Mucosa of stomach (tissue), 1 donor: ENCODE measurements around the gene MC5R.
"Not testable (repeated sequence)": the region's sequence is repeated elsewhere in the genome, so short reads cannot be mapped to it uniquely, and the experiment has no call there.

ENCODE experiments used
- H3K27me3 ChIP-seq: one replicate; pipeline ENCODE4 v1.7.0; 2013; ENCODE audit warnings: mild to moderate bottlenecking, low read length; ENCODE audit not compliant: control insufficient read depth, insufficient read depth
- H3K36me3 ChIP-seq: one replicate; pipeline ENCODE4 v1.7.0; 2013; ENCODE audit warnings: low read length; ENCODE audit not compliant: control insufficient read depth, insufficient read depth
- H3K4me1 ChIP-seq: one replicate; pipeline ENCODE4 v1.7.0; 2013; ENCODE audit warnings: mild to moderate bottlenecking, low read length; ENCODE audit not compliant: control insufficient read depth, insufficient read depth
- H3K4me3 ChIP-seq: one replicate; pipeline ENCODE4 v1.7.0; 2013; ENCODE audit warnings: low read length
- H3K9ac ChIP-seq: one replicate; pipeline ENCODE4 v1.7.0; 2013; ENCODE audit warnings: mild to moderate bottlenecking, low read length, moderate library complexity
- H3K9me3 ChIP-seq: one replicate; pipeline ENCODE4 v1.7.0; 2013; ENCODE audit warnings: mild to moderate bottlenecking, low read length, moderate library complexity; ENCODE audit not compliant: control insufficient read depth
- donor health status: Pancreatic carcinoma.

Gene MC5R

DNA sequence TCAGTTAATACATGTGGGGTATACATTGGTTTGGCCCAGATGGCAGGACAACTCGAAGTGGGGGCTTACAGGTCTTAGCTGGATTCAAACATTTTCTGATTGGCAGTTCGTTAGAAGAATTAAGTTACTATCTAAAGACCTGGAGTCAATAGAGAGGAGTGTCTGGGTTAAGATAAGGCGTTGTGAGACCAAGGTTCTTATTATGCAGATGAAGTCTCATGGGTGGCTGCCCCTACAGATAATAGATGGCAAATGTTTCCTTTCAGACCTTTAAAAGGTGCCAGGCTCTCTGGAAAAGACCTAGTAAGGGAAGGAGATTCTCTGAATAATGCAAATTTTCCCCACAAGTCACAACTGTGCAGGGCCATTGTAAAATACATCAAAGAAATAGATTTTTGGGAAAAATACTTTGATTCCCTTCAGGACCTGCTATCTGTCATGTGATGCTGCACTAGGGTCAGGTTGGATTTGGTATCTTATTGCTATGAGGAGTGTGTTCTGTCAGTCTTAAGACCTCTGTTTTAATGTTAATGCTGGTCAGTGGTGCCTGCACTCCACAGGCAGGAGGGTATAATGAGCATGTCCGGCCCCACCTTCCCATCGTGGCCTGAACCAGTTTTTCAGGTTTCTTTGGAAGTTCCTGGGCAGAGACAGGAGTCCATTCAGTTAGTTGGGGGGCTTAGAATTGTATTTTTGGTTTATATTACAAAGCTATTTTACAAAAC lies 14.3 kb upstream of the MC5R start:
- Histone ChIP-seq H3K4me3 (no peak overlapping the region), H3K4me1 (peaks cover 27% of the 10 kb centered on the region), H3K9ac (no peak overlapping the region), H3K9me3 (no peaks in the 10 kb centered on the region), H3K36me3 (no peaks in the 10 kb centered on the region), H3K27me3 (no peaks in the 10 kb centered on the region)

DNA sequence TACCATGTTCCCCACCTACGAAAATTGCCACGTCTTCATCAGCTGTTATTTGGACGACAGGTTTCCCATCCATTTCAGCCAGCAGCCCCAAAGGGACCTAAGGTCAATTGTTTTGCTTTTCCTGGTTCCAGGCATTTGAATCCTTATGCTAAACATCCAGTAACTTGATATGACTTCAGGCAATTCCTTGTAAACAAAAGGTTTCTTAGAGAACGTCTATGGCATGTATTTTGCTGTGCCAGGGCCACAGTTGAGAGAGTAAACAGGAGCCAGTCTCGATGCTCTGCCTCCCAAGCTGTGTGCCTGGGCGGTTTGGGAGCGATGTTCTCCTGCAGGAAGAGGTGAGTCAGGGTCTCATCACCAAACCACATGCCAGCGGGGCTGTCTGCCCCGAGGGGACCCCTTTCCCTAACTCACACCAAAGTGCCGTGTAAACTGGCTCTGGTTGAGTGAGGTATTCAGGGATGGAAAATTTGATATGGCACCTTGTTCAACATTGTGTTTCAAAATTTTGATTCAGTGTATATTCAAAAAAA lies 12.9 kb upstream of the MC5R start:
- H3K36me3 ChIP-seq, result no peaks in the 10 kb centered on the region
- peaks cover 27% of the 10 kb centered on the region for H3K4me1 ChIP-seq
- no peaks in the 10 kb centered on the region for H3K27me3 ChIP-seq
- no peak overlapping the region for H3K4me3 ChIP-seq
- no peak overlapping the region for H3K9ac ChIP-seq
- no peaks in the 10 kb centered on the region for H3K9me3 ChIP-seq

DNA sequence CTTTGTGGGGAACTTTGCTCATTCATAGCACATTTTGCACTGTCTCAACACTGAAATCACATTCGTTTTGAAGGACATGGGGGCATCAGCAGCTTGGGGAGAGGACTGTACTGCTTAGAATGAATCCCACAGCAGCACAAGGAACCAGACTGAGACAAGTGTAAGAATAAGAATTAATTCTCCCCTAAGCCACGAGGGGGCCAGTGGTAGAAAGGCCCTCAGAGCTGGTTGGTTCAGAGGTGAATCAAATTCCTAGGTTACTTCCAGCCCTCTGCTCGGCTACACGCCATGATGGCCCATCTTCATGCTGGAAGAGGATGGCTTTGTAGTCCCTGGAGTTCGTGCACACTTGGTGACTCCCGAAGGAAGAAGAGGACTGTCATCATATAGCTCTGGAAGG lies 12.0 kb upstream of the MC5R start:
- Histone ChIP-seq H3K36me3 (no peaks in the 10 kb centered on the region), H3K4me3 (no peak overlapping the region), H3K4me1 (peaks cover 27% of the 10 kb centered on the region), H3K9ac (no peak overlapping the region), H3K9me3 (no peaks in the 10 kb centered on the region), H3K27me3 (no peaks in the 10 kb centered on the region)

DNA sequence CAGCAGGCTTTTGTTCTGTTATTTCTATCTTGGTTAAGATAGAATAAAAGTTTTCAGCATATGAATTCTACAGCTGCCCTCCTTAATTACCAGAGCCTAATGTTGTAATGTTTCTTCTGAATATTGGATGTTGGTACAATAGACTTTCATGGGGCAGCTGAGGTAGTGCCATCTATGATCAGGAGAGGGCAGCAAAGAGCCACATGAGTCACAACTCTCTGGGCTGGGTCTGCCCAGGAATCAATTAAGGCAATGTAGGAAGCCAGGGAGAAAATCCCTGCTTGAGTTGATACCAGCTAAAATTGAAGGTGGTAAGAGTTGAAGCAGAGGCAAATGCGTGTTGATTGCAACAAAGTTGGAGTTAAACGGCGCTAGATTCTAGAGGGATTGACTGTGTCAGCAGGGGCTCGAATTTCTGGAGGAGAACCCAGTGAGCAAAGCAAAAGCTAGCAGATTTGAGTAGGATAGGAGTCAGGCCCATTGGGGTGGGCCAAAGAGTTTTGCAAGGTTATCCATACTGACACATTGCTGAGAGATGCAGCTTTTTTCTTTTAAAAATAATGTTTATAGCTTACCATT lies 10.6 kb upstream of the MC5R start:
- H3K4me3 ChIP-seq, result no peak overlapping the region
- peaks cover 25% of the 10 kb centered on the region for H3K4me1 ChIP-seq
- no peak overlapping the region for H3K9ac ChIP-seq
- no peaks in the 10 kb centered on the region for H3K9me3 ChIP-seq
- no peaks in the 10 kb centered on the region for H3K36me3 ChIP-seq
- no peaks in the 10 kb centered on the region for H3K27me3 ChIP-seq

DNA sequence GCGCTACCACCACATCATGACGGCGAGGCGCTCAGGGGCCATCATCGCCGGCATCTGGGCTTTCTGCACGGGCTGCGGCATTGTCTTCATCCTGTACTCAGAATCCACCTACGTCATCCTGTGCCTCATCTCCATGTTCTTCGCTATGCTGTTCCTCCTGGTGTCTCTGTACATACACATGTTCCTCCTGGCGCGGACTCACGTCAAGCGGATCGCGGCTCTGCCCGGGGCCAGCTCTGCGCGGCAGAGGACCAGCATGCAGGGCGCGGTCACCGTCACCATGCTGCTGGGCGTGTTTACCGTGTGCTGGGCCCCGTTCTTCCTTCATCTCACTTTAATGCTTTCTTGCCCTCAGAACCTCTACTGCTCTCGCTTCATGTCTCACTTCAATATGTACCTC lies 2.3 kb downstream of the MC5R start:
- H3K27me3 ChIP-seq, result peaks cover 18% of the 10 kb centered on the region
- no peak overlapping the region for H3K9ac ChIP-seq
- no peaks in the 10 kb centered on the region for H3K36me3 ChIP-seq
- H3K4me1 ChIP-seq, result peaks cover 5% of the 10 kb centered on the region
- no peak overlapping the region for H3K4me3 ChIP-seq
- no peaks in the 10 kb centered on the region for H3K9me3 ChIP-seq

DNA sequence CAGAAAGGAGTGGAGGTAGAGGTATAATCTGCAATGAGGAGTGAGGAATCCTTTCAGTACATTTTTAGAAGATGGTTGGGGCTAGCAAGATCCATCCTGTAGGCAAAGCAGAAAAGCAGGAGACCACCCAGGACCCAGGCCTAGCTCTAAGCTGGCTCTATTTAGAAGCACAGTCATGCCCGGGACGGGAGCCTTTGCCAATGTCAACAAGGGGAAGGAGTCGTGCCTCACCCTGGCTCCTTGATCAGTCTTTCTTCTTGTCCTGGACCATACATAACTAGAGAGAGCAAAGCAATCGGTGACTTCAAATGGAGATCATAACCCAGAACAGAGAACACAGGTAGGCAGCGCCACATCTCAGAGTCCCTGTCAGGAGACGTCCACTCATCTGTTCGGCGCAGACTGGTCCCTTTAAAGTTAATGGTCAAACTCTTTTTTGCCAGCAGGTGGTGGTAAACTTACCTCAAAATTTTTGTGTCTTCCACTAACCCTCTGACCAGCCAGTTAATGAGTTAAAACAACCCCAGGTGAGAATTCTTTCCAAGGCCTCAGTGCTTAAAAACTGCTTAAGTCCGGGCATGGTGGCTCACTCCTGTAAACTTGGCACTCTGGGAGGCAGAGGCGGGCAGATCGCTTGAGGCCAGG lies 8.0 kb downstream of the MC5R start:
- no peaks in the 10 kb centered on the region for H3K9me3 ChIP-seq
- no peak overlapping the region for H3K4me3 ChIP-seq
- H3K9ac ChIP-seq, result no peak overlapping the region
- H3K36me3 ChIP-seq, result no peaks in the 10 kb centered on the region
- H3K27me3 ChIP-seq, result peaks cover 3% of the 10 kb centered on the region
- H3K4me1 ChIP-seq, result peaks cover 14% of the 10 kb centered on the region

DNA sequence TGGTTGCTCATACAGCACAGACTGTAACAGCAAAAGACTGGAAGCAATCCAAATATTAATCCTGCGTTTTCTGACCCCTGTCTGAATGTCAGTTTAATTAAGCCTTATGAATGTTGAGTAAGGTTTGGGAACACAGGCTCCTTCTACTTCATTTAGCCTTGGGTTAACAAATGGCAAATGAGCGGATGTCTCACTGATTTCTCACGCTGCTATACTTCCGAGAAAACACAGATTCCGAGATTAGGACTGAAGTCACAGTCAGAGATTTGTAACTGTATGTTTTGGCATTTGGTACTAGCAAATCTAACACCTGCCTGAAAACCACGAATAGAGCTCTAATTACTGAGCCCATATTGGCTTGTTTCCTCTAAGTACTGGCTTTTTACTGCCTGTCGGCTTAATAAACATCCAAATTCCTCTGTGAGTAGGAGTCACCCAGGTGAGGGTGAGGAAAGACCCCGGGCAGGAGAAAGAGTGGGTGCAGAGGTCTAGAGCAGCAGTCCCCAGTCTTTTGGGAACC lies 10.6 kb downstream of the MC5R start:
- H3K27me3 ChIP-seq, result peaks cover 3% of the 10 kb centered on the region
- H3K9me3 ChIP-seq, result no peaks in the 10 kb centered on the region
- H3K4me1 ChIP-seq, result peaks cover 14% of the 10 kb centered on the region
- no peak overlapping the region for H3K4me3 ChIP-seq
- no peaks in the 10 kb centered on the region for H3K36me3 ChIP-seq
- no peak overlapping the region for H3K9ac ChIP-seq

DNA sequence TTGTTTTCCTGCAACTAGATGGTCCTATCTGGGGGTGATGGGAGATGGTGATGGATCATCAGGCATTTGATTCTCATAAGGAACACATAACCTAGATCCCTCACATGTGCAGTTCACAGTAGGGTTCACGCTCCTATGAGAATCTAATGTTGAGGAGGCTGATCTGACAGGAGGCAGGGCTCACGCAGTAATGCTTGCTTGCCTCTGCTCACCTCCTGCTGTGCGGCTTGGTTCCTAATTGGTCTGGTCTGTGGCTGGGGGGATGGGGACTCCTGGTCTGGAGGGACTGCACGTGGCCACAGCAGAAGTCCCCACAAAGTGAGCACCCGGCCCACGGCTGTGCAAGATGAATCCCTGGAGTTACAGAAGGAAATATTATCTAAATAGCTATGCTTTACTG lies 11.3 kb downstream of the MC5R start:
- H3K36me3 ChIP-seq, result no peaks in the 10 kb centered on the region
- H3K27me3 ChIP-seq, result peaks cover 3% of the 10 kb centered on the region
- no peaks in the 10 kb centered on the region for H3K9me3 ChIP-seq
- H3K4me1 ChIP-seq, result peaks cover 14% of the 10 kb centered on the region
- no peak overlapping the region for H3K4me3 ChIP-seq
- H3K9ac ChIP-seq, result no peak overlapping the region

DNA sequence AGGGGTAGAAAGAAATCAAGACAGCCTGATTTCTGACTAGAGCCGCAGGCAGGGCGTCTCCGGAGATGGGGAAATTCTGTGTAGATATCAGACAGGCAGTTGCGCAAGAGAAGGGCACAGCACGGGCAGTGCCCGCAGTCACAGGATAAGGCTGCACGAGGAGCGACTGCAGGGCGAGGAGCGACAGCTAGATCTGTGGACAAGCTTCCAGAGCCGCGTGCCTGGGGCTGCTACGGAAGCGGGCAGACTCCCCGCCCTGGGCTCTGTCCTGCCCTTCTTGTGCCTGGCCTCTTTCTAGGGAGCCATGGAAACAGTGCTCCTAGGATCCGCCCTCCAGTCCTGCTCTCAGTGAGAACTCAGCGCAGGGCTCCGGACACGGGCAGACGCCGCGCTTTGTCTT lies 12.6 kb downstream of the MC5R start:
- Histone ChIP-seq H3K36me3 (no peaks in the 10 kb centered on the region), H3K4me1 (peaks cover 14% of the 10 kb centered on the region), H3K9ac (no peak overlapping the region), H3K4me3 (no peak overlapping the region), H3K9me3 (no peaks in the 10 kb centered on the region), H3K27me3 (no peaks in the 10 kb centered on the region)

DNA sequence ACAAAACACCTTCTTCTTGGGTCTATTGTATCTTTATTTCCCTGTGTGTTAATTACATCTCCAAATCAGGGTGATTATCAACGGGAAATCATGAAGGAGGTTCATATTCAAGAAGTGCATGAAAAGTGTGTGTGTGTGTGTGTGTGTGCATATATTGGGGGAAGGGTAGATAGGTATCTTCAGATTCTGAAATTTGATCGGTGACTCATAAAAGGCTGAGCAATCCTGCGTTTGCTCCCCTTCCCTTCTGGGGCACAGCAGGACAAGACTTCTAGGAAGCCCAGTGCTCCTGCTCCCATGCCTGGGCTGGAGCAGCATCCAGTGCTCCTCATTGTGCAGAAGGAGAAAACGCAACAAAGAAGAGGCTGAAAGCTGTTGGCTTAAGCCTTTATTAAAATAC lies 25.8 kb downstream of the MC5R start:
- H3K4me1 ChIP-seq, result no peaks in the 10 kb centered on the region
- H3K27me3 ChIP-seq, result no peaks in the 10 kb centered on the region
- no peaks in the 10 kb centered on the region for H3K36me3 ChIP-seq
- no peak overlapping the region for H3K9ac ChIP-seq
- H3K9me3 ChIP-seq, result no peaks in the 10 kb centered on the region
- H3K4me3 ChIP-seq, result no peak overlapping the region

DNA sequence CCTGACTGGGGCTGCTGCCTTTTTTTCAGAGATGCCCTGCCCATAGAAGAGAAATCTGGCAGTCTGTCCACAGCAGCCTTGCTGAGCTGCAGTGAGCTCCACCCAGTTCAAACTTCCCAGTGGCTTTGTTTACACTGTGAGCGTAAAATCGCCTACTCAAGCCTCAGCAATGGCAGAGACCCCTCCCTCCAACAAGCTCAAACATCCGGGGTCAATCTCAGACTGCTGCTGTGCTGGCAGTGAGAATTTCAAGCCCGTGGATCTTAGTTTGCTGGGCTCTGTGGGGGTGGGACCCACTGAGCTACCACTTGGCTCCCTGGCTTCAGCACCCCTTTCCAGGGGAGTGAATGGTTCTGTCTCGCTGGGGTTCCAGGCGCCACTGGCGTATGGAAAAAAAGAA lies 38.9 kb downstream of the MC5R start:
- H3K36me3 ChIP-seq, H3K4me3 ChIP-seq, H3K27me3 ChIP-seq, H3K9me3 ChIP-seq: not testable (repeated sequence)
- H3K4me1 ChIP-seq, result peaks cover 11% of the 10 kb centered on the region
- H3K9ac ChIP-seq, result peak overlapping the region; percentile 31
